Skin of body (tissue), 2 donors: ENCODE data around the gene VPS37B. TPM values are rescaled to one million over a fixed set of nuclear protein-coding genes. Genes with fewer than 3 reads are reported as not detected.
A peak's percentile ranks its signal among the peaks of the same experiment; 100 is the strongest.

Experiments used
- DNase-seq: peaks from one replicate; lab custom pipeline; 2025; lab: John Stamatoyannopoulos, UW
- total RNA-seq: library from RNA; depleted of rRNA; stranded (reverse); fragments of >200 nt; gene quantifications from one replicate; pipeline ENCODE4 v1.2.3, GENCODE V29; 2014

The VPS37B gene
- total RNA-seq, 1 donor from 2014 or later: 22.7 TPM

DNA sequence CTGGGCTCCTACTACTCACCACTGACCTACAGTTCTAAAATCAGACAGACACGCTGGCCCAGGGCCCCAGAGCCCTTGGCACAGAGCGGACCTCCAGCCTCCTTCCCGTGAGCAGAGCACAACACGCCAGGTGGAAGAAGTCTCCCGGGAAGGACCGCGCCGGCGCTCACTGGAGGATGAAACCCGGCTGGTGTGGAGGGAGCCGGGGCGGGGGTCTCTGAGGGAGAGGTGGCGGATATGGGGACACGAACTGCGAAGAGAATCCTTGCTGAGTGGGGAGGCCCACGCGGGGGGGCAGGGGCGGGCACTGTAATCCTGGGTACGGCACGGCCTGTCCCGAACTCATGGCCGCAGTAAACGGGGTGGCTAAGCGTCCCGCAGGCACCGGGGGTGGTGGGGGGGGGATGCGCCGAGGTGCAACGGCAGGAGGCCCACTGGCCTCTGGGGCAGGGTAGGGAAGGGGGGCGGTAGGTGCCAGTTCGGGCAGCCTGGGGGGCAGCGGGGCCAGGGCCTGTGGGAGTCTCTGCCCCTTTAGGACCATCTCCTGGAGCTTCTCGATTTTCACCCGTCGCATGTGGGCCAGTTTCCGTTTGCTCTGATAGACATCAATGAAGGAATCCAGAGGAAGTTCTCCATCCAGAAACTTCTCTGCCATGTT lies 28.8 kb downstream of the VPS37B start:
- DNase-seq: no peak

DNA sequence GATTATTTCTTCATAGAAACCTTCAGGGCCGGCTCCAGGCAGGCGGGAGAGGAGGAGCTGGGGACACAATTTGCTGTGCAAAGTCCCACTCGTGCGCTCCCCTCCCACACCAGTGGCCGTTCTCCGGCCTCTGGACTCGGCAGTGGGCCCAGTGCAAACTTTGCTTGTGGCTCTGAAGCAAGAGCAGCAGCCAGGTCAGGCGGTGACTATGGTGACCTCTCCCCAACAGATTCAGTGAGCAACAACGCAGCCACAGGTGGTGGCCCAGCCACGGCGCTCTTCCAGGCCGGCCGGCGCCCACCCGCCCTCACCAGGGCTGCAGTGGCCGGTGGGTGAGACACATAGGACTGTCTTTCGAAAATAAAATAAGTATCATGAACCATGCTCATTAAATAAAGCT lies 29.5 kb downstream of the VPS37B start:
- no peak for DNase-seq

DNA sequence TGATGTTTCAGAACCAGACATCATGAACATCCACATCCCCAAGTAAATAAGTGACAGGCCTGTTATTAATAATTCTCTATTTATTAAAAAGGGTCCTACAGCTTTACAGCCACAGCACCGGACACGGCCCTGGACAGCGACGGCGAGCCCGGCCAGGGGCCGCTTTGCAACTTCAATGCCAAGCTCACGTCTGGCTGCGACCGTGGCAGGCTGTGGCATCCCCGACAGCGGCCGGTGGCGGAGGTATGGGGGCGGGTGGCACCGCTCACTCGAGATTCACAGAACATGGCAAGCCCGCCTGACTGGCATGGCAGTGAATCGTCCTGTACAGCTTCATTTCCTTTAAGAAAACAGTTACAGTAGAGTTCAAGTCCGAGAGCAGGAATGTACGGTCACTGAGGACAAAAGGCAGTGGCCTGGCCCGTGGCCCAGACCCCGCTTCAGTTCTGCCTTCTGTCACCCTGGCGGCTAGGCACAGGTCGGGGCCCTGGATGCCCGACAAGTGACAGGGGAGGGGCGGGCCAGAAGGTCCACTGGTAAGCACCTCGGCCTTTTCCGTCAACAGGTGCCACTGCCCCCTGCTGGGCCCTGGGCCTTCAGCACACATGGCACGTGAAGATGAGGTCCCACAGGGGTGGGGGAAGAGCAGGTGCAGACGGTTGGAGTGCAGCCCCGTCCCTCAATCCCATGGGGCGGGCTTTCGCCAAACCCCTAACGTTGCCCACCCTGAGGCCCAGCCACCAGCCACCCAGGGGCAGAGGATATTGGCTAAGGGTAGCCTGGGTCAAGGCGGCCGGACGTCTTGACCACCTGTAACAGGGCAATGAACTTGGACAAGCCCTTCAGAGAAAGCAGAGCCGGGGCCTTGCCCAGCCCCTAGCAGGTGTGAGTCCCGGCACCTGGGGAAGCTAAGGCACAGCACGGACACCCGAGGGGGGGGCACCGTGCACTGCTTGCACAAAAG lies 30.4 kb downstream of the VPS37B start:
- no peak for DNase-seq

DNA sequence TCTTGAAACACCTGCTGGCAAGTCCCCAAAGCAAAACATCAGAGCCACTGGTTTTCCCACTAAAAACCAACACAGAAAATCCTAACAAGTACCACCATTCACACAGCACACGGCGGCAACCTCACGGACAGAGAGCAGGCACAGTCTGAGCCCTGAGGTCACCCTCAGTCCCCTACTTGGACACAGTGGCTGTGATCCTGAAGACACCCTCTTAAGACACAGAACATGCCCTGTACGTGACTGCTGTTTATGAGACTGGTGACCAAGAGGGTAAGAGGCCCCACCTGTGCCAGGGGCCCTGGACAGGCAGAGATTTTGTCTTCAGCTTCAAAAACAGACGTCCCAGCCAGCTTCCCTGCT lies 31.1 kb downstream of the VPS37B start:
- DNase-seq: no peak

DNA sequence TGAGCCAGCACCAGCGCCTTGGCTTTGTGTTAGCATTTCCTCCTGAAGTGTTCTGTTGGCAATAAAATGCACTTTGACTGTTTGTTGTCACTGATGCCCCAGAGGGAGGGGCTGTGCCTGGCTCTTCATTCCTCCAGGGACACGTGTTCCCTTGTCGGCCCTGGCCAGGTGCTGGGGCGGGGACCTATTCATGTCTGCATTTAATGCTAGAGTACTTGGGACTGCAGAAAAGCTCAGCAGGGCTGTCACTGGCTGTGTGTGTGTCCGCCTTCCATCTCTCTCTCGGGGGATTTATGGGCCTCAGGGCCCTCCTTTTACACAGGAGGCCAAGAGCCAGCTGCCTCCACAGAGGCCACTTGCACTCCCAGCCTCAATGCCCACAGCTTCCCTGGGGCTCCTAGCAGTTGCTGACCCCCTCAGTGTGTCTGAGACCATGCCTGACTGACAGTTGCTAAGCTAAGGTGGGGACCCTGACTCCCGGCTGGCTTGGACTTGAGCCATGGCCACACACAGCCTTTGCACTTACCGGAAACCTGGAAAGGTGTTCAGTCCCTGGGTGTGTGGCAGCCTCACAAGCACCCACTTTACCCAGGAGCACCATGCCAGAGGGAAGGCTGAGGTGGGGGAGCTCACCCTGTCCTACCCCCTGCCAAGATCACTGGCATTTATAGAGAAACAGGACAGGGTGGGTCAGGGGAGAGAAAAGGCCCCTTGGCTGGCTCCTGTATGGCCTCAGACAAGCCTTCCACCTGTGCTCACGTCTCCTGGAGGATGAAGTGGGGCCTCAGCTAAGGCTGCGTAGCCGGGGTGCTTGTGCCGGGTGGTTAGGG lies 32.8 kb downstream of the VPS37B start:
- no peak for DNase-seq

DNA sequence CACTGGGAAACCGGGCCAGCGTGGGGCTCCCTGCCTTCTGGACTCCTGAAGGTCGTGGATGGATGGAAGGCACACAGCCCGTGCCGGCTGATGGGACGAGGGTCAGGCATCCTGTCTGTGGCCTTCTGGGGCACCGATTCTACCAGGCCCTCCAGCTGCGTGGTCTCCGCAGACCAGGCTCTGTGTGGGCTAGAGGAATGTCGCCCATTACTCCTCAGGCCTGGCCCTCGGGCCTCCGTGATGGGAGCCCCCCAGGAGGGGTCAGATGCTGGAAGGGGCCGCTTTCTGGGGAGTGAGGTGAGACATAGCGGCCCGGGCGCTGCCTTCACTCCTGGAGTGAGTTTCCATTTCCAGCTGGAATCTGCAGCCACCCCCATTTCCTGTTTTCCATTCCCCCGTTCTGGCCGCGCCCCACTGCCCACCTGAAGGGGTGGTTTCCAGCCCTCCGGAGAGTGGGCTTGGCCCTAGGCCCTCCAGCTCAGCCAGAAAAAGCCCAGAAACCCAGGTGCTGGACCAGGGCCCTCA lies 33.8 kb downstream of the VPS37B start:
- DNase-seq: no peak

DNA sequence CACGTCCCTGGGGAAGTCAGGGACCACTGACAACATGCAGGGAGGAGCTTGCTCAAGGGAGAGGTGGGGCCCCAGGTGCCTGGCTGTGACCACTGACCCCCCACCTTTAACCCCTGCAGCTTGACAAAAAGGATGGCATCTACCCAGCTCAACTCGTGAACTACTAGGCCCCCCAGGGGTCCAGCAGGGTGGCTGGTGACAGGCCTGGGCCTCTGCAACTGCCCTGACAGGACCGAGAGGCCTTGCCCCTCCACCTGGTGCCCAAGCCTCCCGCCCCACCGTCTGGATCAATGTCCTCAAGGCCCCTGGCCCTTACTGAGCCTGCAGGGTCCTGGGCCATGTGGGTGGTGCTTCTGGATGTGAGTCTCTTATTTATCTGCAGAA lies 34.3 kb downstream of the VPS37B start:
- no peak for DNase-seq

DNA sequence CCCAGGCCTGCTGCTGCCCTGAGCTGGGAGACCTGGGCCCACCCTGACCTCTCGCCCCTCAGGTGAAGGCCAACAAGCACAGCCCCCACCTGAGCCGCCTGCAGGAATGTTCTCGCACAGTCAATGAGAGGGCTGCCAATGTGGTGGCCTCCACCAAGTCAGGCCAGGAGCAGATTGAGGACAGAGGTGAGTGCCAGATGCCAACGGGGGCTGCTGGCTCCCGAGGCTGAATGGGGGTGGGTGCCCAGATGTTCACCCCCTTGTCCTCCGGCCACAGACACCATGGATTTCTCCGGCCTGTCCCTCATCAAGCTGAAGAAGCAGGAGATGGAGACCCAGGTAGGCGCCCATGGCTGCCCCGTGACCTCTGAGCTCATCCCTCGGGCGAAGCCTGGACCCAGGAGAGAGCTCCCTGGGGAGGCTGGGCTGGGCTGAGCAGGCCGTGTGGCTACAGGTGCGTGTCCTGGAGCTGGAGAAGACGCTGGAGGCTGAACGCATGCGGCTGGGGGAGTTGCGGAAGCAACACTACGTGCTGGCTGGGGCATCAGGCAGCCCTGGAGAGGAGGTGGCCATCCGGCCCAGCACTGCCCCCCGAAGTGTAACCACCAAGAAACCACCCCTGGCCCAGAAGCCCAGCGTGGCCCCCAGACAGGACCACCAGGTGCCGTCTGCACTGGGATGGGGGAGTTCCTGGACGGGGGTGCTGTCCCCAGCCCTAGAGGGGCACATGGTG lies 34.9 kb downstream of the VPS37B start:
- no peak for DNase-seq

DNA sequence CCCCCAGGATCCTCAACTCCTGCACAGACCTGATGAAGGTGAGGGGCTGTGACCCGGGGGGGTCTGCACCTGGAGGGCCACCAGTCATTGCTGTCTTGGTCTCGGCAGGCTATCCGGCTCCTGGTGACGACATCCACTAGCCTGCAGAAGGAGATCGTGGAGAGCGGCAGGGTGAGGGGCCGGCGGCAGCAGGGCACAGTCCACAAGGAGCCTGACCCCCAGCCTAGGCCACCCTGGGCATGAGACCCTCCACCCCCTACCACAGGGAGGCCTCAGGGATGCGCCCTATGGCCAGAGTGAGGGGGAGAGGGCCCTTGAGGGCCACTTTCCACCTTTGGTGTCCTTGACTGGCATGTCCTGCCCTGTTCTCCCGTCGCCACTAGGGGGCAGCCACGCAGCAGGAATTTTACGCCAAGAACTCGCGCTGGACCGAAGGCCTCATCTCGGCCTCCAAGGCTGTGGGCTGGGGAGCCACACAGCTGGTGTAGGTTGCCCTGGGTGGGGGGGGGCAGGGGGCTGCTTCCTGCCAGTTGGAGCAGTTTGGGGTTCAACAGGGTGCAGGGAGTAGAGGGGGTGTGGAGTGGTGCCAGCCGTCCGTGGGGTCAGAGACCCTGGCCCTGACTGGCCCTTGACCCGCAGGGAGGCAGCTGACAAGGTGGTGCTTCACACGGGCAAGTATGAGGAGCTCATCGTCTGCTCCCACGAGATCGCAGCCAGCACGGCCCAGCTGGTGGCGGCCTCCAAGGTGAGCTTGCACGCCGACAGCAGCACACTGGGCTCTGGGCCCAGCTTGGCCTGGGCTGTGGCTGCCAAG lies 35.7 kb downstream of the VPS37B start:
- peak; percentile 68 for DNase-seq

DNA sequence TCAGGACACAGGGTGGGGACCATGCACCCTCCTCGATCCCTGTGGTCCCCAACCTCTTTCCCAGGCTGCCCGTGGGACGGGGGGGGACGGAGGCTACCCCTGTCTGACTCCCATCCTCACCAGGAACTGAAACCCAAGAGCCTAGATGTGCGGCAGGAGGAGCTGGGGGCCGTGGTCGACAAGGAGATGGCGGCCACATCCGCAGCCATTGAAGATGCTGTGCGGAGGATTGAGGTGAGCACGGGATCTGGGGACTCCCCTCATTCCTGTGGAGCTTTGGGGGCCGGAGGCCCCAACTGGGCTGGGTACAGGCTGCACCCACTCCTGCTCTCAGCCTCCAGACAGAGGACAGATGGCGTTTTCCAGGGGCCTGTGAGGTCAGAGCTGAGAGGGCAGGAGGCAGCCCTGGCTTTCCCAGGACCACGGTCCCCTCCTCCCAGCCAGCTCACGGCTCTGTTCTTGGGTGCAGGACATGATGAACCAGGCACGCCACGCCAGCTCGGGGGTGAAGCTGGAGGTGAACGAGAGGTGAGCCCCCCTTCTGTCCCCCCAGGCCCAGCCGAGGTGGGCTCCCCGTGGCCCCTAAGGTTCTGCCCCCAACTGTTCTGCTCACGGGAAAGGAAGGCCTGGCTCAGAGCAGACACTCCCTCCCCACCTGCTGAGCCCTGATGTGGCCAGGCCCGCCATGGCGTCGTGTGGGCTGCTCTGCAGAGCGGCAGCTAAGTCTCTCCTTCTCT lies 36.5 kb downstream of the VPS37B start:
- DNase-seq: no peak

DNA sequence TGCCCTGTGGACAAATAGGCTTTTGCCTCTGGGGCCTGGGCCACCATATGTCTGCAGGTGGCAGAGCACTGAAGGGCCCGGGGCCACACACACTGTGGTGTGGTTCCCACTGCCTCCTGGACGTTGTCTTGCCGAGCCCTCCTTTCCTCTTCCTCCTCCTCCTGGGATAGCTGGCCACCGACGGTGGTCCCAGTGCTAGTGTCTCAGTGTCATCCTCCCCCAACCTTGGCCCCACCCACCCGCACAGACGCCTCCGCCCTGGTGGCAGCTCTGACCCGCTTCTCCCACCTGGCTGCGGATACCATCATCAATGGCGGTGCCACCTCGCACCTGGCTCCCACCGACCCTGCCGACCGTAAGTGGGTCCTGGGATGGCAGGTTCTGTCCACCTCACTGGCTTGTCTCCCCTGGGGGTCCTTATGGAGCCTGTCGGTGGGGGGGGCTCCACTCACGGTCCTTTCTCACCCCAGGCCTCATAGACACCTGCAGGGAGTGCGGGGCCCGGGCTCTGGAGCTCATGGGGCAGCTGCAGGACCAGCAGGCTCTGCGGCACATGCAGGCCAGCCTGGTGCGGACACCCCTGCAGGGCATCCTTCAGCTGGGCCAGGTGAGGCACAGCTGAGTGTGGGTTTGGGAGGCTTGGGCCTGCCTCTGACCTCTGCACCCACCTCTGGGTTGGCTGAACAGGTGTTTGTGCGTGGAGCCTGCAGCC lies 37.2 kb downstream of the VPS37B start:
- no peak for DNase-seq

DNA sequence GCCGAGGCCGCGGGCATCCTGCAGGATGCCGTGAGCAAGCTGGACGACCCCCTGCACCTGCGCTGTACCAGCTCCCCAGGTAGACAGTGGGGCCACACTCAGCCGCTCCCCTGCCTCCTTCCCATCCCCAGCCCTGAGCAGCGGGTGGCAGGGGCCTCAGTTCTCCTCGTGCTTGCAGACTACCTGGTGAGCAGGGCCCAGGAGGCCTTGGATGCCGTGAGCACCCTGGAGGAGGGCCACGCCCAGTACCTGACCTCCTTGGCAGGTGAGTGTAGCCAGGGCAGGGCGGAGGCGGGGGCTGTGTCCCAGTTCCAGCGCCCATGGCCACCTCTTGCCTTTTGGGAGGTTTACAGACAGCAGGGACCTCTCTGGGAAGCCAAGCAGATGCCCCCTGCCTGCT lies 37.8 kb downstream of the VPS37B start:
- no peak for DNase-seq

DNA sequence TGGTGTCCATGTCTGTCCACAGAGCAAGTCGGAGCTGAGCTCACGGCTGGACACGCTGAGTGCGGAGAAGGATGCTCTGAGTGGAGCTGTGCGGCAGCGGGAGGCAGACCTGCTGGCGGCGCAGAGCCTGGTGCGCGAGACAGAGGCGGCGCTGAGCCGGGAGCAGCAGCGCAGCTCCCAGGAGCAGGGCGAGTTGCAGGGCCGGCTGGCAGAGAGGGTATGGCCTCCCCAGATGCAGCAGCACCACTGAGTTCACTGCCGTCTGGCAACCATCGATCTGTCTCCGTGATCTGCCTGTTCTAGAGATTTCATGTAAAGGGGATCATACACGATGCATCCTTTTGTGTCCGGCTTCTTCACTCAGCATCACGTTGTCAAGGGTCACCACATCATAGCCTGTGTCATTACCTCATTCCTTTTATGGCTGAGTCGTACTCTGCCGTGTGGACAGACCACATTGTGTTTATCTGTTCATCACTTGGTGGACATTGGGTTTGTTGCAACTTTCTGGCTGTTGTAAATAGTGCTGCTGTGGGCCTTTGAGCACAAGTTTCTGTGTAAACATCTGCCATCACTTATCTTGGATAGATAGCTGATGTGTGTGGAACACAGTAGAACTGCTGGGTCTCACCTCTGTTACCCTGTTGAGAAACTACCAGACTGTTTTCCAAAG lies 38.8 kb downstream of the VPS37B start:
- DNase-seq: no peak

DNA sequence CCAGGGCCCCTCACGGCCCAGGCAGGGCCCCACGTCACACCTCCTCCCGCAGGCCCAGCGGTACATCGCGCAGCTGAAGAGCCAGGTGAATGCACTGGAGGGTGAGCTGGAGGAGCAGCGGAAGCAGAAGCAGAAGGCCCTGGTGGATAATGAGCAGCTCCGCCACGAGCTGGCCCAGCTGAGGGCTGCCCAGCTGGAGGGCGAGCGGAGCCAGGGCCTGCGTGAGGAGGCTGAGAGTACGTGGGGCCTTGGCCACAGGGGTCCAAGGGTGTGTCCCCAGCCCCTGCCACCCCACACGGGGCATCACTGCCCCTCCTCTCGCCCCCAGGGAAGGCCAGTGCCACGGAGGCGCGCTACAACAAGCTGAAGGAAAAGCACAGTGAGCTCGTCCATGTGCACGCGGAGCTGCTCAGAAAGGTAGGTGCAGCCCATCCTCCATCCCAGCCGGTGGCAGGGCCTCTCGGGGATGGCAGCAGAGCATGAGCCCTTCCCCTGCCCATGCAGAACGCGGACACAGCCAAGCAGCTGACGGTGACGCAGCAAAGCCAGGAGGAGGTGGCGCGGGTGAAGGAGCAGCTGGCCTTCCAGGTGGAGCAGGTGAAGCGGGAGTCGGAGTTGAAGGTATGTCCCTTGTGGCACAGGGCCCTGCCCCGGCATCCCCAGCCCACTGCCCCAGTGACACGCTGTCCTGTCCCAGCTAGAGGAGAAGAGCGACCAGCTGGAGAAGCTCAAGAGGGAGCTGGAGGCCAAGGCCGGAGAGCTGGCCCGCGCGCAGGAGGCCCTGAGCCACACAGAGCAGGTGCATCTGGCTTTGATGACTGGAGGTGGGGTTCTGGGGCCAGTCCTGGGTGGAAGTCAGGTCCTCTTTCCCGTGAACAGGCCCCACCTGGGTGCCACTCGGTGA lies 39.7 kb downstream of the VPS37B start:
- no peak for DNase-seq

DNA sequence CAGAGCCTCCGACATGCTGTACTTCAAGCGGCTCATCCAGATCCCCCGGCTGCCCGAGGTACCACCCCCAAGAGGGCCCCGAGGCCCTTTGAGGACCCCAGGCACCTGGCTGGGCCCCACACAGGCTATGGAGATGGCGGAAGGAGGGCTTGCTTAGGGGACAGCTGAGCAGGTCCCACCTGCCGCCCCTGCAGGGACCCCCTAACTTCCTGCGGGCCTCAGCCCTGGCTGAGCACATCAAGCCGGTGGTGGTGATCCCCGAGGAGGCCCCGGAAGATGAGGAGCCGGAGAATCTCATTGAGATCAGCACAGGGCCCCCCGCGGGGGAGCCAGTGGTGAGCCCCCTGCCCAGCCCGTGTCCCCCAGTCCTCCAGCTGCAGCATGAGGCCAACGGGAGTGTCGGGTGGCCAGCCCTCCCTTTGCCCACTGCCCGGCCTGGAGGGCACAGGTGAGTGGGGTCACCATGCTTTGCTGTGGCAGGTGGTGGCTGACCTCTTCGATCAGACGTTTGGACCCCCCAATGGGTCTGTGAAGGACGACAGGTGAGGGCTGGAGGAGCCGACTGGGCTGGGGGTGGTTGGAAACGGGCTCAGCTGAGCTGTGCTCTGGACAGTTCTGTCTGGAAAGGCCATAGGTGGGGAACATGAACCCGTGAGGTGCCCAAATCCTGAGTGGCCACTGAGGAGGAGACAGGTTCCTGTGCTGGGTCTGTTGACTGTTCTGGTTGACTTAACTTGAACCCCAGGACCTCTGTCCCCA lies 40.7 kb downstream of the VPS37B start:
- DNase-seq: no peak

DNA sequence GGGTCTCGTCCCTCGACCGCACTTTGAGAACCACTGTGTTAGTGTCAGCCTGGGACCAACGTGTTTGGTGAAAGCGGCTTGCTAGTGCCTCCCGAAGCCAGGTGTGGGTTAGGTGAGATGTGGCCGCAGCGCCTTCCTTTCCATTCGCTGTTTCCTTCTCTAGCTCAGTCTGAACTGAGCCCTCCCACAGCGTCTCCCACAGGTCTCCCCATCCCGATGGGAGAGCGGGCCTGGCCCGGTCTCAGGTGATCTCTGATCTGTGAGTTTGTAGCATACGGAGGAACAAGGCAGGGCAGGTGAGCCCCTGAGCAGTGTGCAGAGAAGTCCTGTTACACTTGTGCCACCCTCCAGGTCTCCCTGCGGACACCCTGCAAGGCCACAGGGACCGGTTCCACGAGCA lies 41.4 kb downstream of the VPS37B start:
- DNase-seq: no peak
